Ecto neural progenitor cell (in vitro differentiated cells): ENCODE measurements around the gene VTI1A.

Experiments
- DNase-seq: peaks from one replicate; pipeline ENCODE4 v3.0.0-alpha.2; 2018; ENCODE audit warnings: low spot score

VTI1A gene

DNA sequence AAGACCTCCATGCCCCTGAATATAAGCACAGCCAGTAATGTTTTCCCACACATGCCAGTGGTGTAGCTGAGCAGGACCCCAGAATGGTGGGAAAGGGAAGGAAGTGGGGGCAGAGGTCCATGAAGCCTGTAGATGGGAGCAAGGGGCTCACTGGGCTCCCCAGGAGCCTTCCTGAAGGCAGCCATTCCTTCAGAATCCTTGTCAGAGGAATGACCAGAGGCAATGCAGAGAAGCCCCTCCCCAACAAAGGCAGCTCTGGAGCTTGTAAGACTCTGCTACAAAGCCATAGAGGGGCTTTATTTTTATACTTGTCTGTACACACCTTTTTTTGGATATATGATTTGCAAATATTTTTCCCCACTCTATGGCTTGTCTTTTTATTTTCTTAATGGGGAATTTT, 338.1 kb downstream of the VTI1A start:
- no peak for DNase-seq

DNA sequence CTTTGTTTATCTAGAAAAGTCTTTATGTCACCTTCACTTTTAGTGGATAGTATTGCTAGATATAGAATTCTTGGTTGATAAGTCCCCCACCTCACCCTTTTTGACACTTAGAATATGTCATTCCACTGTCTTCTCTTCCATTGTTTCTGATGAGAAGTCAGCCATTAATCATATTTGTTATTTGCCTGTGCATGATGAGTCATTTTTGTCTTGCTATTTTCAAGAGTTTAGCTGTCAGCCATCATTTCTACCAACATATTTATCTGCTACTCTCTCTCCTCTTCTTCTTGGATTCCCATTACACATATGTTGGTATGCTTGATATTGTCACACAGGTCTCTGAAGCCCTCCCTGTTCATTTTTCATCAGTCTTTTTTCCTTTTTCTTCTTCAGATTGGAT, 342.2 kb downstream of the VTI1A start:
- no peak for DNase-seq

DNA sequence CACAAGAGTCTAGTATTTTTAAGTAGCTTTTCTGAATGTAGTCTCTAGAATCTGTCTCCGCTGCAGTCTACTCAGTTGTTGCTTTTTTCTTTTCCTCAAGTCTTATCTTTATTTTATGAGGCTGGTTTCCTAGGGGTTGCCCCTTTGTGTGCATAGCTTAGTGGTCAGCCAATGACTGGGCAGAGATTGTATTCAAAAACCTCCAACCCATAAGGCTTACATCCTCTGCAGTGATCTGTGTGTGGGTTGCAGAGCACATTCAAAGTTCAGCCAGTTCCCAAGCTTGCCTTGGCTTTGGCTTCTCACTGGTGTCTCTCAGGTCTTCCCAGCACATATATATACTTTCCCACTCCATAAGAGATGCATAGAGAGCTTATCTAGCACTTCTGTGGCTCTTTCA, 343.0 kb downstream of the VTI1A start:
- DNase-seq, result no peak

DNA sequence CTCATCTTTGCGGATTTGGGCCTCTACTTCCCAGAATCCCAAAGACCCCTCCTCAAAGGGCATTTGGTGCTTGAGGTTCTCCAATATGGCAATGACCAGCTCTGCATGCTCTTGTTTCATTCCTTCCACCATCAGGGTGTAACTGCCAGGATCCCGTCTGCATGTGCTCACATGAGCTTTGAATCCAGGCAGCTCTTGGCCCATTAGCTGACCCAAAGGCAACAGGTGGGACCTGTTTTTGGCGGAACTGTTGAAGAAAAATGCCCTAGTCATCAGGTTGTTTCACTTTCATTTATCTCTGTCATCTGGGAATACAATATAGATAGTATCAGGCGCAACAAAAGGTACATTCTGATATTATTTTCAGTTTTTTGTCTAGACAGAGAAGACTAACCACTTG, 343.9 kb downstream of the VTI1A start:
- DNase-seq, result no peak

DNA sequence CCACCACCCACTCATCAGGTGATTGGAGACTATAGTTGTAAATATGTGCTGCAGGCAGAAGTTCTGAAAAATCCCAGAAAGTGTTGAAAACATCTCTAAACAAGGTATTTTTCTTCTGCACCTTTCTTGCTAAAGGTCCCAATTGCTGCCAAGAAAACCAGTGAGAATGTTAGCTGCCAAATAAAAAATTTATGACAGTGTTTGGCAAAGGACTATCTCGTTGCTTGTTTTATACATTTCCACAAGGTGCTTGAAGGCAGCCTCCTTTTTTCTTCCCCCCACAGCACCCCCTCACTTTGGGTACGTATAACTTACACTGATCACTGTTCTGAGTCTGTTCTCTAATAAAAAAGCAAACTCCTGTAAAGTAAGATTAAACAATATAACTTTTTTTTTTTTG, 344.4 kb downstream of the VTI1A start:
- no peak for DNase-seq

DNA sequence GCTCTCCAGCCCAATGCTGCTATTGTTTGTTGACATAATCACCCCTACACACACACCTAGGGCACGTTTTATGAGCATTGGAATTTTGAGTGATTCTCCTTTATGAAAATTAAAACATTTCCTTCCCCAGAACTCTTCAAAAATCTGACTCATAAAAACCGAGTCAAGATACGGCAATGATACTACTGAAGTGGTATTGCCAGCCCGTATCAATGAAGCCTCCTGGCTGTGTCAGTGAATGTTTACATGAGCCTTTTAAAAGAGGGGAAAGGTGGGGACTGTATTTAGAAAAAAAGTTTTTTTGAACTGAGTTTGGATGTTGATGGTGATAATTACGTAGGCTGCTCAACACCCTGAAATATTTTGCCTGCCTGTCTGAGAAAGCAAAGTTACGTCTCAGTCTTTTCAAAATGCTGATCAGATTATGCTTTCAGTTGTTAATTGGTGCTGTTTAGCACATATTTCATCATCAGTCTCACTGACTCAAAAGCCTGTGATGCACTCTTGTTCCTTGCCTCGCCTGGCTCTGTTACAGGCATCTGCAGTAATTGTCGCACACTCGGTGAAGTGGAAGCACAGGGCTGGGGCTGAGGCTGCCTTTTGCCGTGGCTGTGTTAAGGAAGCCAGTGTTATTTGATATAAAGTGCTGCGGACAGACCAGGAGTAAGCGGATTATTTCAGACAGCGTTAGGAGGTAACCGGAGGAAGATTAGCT, 345.6 kb downstream of the VTI1A start:
- DNase-seq, result no peak

DNA sequence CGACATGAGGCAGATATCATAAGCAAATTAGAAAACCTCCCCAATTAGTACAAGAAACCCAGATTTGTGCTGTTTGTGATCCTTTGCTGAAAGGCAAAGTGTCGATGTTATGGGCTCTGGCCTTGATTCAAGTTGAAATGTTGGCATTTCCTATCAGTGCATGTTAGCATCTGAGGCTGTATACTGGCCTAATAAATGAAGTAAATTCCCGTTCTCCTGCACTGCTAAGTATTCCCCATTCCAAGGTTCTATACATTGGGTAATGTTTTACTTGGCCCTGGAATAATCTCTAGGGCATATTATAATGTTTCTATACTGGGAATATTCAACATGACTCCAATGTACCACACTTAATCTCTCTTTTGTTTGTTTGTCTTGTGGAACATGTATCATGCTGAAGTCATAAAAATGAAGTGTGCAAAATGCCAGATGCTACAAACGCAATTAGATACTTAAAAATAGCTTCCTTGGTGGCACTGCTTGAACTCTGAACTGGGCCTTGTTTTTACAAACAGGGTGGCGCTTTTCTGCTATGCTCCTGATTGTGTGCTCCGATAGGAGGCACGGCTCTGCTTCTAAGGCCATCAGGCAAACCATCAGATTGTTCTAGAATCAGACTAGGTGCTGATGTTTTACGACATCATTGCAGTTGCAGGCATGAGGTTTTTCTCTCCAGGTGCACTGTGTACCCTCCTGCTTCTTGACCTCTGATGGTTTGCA, 346.3 kb downstream of the VTI1A start:
- DNase-seq, result no peak

DNA sequence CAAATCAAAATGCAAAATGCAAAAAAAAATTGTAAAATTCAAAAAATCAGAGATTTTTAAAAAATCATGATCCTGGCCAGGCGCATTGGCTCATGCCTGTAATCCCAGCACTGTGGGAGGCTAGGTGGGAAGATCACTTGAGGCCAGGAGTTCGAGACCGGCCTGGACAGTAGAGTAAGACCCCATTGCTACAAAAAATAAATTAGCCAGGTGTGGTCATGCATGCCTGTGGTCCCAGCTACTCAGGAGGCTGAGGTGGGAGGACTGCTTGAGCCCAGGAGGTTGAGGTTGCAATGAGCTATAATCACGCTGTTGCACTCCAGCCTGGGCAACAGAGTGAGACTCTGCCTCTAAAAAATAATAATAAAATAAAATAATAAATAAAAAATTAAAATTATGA, 347.2 kb downstream of the VTI1A start:
- no peak for DNase-seq

DNA sequence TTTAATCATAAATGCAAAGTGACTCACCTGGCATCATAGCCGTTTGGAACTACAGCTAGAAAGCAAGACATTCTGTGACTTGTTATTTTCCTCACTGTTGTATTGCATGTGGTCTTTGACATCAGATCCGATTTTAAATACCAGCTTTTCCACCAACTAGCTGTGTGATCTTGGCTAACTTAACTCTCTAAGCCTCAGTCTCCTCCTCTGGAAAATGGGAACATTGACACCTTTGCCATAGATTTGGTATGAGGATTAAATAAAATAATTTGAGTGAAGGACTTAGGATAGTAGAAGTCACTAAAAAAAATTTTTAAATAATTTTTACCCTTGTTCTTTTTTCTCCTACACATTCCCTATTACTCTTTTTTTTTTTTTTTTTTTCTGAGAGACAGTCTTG, 348.1 kb downstream of the VTI1A start:
- DNase-seq, result no peak

DNA sequence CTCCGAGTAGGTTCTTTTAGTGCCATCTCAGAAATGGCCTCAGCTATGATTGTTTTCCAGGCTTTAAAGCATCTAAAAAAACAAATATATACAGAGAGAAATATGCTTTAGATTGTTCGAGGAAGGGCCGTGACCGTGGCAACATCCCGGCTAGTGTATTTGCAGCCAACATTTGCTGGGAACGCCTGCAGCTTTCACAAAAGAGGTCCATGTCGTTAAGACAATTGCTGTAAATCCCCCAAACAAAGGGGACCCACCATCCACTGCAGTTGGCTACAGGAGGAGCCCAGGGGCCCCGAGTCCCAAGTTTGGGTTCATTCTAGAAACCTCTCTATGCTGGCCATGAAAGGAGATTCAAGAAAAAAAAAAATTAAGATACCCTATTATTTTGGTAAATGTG, 350.2 kb downstream of the VTI1A start:
- peak; percentile 39 for DNase-seq

DNA sequence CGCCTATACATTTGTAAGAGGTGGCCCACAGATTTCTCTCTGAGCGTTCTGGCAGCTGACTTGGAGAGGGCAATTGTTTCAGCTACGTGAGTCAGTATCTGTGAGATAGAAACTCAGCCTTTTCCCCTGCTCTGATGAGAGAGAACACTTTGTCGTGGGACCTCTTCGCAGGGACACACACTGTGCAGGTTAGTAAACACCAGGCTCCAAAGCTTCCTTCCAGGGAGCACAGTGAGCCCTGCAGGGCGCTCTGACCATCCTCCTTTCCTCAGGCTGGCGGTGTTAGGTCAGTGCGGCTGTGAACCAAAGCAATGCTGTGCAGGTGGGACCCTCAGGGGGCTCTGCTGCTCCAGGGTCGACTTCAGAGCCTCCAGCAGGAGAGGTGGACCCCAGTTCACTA, 350.8 kb downstream of the VTI1A start:
- DNase-seq, result no peak

DNA sequence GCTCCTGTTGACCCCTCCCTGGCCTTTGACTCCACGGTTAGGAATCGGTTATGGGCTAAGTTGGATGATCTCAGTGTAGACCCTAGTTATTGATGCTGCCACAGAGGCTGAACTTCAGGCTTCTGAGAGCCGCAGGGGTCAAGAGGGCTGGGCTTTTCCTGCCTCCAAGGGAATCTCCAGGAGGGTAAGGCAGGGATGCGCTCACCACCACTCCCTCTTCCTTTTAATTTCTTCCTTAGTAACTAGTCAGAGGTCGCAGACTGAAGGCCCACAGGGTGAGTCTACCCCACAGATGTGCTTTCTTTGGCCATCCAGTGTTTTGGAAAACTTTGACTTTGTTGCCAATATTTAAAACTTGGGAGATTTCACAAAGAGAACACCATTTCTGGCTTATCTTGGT, 352.0 kb downstream of the VTI1A start:
- peak; percentile 29 for DNase-seq

DNA sequence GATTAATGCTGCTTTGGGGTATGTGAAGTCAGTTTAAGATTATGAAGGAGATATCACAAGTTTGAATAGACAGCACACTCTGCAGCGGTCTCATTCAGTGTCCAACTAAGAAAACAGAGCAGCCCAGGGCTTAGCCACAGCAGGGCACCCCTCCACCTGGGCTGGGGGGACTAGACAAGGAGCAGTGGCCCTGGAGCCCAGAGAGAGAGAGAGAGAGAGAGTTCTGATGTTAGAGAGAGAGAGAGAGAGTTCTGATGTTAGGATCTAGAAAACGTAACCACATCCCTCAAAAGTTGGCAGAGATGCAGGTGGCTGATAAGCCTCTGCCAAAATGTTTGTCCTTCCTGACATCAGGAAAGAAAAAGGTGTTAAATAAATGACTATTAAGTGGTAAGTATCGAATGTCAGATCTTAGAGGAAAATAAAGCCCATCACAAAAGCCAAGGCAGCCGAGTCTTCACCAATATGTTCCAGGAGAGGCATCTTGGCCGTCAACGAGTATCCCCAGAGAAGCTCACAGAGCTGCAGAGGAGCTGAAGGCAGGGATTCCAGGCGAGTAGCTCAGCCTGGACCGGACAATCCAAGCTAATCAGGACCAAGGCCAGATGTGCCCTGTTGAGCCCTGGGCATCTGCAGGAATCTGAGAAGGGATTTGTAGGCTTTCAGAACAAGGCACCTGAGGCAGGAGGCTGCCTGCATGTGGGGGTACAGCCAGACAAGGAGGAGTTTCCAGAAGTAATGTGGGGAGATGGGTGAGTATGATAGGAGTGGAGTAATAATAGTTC, 352.9 kb downstream of the VTI1A start:
- DNase-seq, result peak; percentile 34

DNA sequence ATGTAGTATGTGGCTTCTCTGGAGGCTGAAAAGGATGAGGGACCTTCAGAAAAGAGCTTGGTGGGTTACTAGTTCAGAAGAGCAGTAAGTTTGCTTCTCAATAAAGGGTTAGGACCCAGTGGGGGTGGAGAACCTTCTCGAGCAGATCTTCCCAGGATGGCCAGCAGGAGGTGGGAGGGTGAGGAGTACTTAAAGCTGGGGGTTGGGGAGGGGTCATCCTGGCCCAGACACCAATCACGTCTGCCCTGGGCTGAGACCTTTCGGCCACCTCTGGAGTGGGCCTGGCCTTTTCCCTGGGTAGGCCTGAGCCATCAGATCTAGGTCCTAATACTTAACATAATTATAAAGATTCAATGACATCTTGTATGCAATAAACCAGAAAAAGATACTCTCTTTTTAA, 354.0 kb downstream of the VTI1A start:
- DNase-seq, result peak; percentile 35

DNA sequence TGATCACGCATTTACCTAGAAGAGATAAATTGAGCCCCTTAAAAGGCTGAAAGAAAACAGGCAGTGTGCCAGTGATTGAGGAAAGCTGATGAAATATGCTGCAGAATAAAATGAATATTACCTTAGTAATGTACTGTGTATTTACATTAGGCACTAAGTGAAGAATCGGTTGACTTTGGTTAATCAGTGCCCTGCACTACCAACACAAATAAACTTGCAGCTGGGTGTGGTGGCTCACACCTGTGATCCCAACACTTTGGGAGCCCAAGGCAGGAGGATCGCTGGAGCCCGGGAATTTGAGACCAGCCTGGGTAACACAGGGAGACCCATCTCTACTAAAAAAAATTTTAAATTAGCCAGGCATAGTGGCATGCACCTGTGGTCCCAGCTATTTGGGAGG, 354.7 kb downstream of the VTI1A start:
- DNase-seq, result peak; percentile 19

DNA sequence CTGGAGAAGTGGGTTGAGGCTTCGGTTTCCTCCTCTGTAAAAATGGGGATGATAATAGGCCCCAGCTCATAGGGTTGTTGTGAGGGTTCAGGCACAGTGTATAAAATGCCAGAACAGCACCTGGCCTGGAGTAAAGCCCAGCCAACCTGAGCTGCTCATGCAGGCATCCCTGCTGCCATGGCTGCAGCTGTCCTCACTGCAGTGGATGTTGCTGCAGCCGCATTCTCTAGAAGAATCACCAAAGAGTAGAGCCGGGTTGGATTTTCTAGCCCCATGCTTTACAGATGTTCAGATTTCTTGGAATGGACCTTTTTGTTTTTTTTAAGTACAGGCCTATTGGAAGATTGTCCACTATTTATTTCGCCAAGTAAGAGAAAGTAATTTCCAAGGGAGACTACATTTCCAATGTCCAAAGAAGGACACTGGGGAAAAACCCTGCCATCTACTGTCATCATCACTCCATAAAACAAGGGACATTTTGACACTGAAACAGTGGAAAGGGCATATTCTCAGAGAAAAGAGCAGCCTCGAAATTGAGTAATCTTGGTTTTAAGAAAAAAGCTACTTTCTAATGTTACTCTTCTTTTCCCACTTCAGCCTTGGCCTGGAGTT, 355.5 kb downstream of the VTI1A start:
- DNase-seq, result peak; percentile 8

DNA sequence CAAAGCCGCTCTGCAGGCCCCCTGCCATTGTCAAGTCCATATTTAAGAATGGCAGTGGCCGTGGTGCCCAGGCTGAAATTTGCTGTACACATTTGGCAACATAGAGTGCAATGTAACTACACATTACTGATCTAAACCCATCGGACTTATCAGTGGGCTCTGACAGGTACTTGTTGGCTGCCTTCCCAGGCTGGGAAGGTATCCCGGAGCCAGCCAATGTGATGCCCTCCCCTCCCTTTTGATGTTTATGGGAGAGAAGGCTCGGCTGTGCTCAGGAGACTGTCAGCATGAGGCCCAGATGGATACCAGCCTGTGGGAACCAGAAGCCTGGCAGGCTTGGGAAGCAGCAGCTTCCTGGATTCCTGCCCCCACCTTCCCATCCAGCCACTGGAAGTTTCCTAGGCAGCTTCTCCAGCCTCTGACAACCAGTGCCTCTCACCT, 357.0 kb downstream of the VTI1A start:
- DNase-seq, result peak; percentile 37

DNA sequence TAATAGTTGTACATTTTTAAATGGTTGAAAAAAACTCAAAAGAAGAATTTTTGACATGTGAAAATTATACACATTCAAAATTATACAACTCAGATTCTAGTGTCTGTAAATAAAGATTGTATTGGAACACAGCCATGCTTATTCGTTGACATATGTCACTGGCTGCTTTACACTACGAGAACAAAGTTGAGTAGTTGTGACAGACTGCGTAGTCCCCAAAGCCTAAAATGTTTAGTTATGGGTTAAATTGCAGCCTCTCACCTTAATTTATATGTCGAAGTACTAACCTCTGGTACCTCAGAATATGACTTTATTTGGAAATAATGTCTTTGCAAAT, 358.2 kb downstream of the VTI1A start:
- DNase-seq, result peak; percentile 3

DNA sequence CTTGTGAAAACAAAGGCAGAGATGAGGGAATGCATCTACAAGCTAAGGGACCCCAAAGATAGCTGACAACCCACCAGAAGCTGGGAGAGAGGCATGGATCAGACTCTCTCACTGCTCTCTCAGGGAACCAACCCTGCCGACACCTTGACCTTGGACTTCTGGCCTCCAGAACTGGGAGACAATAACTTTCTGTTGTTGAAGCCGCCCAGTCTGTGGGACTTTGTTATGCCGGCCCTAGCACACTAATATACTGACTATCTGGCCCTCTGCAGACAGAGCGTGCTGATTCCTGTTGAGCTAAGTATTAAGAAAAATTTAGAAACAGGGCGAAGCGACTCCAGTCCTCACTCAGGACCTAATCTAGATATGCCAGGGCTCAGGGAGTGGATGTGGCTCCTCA, 358.7 kb downstream of the VTI1A start:
- peak; percentile 21 for DNase-seq

DNA sequence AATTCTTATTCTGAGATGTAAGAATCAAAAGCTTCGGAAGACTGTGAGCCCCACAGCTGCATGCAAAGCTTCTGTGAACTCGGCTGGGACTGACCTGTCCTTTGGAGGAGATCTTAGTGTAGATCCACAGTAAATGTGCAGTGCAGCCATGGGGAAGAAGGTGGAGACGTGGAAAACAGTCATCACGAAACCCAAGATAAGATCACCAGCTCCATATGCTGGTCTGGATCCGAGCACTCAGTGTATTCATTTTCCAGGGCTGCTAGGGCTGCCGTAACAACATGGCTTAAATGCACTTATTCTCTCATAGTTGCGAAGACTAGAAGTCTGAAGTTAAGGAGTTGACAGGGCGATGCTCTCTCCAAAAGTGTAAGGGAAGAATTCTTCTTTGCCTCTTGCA, 360.0 kb downstream of the VTI1A start:
- peak; percentile 24 for DNase-seq

DNA sequence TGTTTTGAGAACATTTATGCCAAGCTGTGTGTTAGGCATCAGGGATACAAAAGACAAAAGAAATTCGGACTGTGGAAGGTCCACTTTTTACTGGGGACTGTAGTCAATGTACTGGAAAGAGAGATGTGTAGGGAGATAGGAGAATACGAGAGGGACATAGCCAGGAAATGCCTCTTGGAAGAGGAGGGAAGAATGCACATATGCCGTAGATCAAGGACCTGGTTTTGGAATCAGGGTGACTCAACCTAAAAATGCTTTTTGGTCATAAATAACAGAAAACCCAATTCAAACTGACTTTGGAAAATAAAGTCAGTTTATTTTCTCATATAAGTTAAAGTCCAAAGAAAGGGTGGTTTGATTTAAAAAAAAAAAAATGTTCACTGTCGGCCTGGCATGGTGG, 362.7 kb downstream of the VTI1A start:
- DNase-seq, result no peak

DNA sequence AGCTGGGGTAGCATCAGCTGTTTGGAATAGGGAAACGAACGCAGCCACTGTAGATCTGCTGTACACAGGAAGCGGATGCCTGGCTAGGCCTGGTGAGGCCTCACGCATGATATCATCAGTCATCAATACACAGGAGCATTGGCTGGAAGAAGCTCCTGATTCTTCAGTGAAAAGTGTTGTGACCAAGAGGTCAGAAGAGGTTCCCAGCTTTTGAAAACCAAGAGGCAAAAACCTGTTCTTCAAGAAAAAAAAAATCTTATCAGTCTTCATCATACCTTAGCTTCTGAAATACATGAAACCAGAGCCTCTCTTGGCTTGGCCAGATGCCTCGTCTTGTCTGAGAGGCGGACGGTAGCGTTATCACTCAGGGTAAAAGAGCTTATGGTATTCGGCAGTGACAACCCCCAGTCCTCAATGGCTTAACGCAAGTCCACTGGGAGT, 363.7 kb downstream of the VTI1A start:
- peak; percentile 42 for DNase-seq
